Dendritic cell treated with granulocyte-macrophage colony-stimulating factor and Interleukin-4, amounts not matched to agents 40 ng/mL and 50 ng/mL, for 4 days (primary cell): Measurements from ENCODE around the gene MT3.
"Not testable (repeated sequence)": the region's sequence is repeated elsewhere in the genome, so short reads cannot be mapped to it uniquely, and the experiment has no call there.

Experiments
- H3K27ac Mint-ChIP-seq: one replicate; pipeline ENCODE4 v1.8.0; 2022; ENCODE audit warnings: mild to moderate bottlenecking, mixed read lengths
- H3K27me3 Mint-ChIP-seq: one replicate; pipeline ENCODE4 v1.8.0; 2022; ENCODE audit warnings: mild to moderate bottlenecking, mixed read lengths
- H3K36me3 Mint-ChIP-seq: one replicate; pipeline ENCODE4 v1.8.0; 2022; ENCODE audit warnings: low read depth, mixed read lengths
- H3K4me1 Mint-ChIP-seq: one replicate; pipeline ENCODE4 v1.8.0; 2022; ENCODE audit warnings: low read depth, mixed read lengths
- H3K4me3 Mint-ChIP-seq: one replicate; pipeline ENCODE4 v1.8.0; 2022; ENCODE audit warnings: mild to moderate bottlenecking, moderate library complexity, mixed read lengths
- H3K9me3 Mint-ChIP-seq: one replicate; pipeline ENCODE4 v1.8.0; 2022; ENCODE audit warnings: mixed read lengths
- intact Hi-C: fragments of 100-400 bp; cut with micrococcal nuclease; formaldehyde crosslinking; loops from one replicate; pipeline ENCODE4 v1.15.0; 2022

MT3 gene

GRCh38 chr16:56609463-56609921 is 20.2 kb downstream of the MT3 start:
- no peaks in the 10 kb centered on the region for H3K36me3 Mint-ChIP-seq
- peaks cover 8% of the 10 kb centered on the region for H3K27me3 Mint-ChIP-seq
- intact Hi-C loops, result no loop called here
- H3K4me3 Mint-ChIP-seq, result peak overlapping the region; percentile 75
- peaks cover 45% of the 10 kb centered on the region for H3K4me1 Mint-ChIP-seq
- peak overlapping the region; percentile 86 for H3K27ac Mint-ChIP-seq
- no peaks in the 10 kb centered on the region for H3K9me3 Mint-ChIP-seq

DNA sequence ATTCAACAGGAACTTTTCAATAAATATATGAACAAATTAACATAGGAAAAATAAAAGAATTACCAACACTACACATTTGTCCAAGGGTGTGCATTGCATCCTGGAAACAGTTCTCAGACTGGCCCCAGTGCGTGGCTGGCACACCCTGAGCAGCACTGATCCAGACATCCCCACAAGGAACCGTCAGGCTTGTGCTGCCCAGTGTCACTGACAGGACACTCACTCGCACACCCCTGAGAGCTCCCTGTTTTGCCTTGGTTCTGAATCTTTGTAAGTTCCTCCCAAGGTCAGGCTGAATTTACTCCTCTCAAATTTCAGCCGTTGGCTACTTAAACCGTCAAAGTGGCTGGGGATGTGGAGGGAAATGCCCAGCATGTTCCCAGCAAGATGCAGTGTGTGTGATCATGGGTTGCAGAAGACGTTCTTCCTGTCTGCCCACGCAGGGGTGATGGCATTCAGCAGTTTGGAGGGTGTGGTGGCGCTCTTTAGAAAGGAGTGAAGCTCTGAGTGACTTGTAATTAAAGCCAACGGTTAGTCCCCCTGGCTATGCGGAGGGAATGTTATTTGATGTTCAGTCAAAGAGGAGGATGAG is 20.8 kb downstream of the MT3 start:
- Mint-ChIP-seq H3K27ac (peak overlapping the region; percentile 86), H3K4me1 (peaks cover 45% of the 10 kb centered on the region), H3K9me3 (no peaks in the 10 kb centered on the region), H3K36me3 (no peaks in the 10 kb centered on the region), H3K4me3 (peak overlapping the region; percentile 75), H3K27me3 (peaks cover 9% of the 10 kb centered on the region)
- intact Hi-C loops, result no loop called here

- no peak overlapping the region for H3K4me3 Mint-ChIP-seq
- intact Hi-C loops, result no loop called here
- H3K27ac Mint-ChIP-seq, result peak overlapping the region; percentile 86
- peaks cover 45% of the 10 kb centered on the region for H3K4me1 Mint-ChIP-seq
- H3K27me3 Mint-ChIP-seq, result peaks cover 10% of the 10 kb centered on the region
- no peaks in the 10 kb centered on the region for H3K9me3 Mint-ChIP-seq
- no peaks in the 10 kb centered on the region for H3K36me3 Mint-ChIP-seq
Observed at GRCh38 chr16:56610609-56611111, 21.3 kb downstream of the MT3 start.

GRCh38 chr16:56611281-56611833 is 22.0 kb downstream of the MT3 start:
- H3K4me3 Mint-ChIP-seq, result no peak overlapping the region
- peaks cover 45% of the 10 kb centered on the region for H3K4me1 Mint-ChIP-seq
- no peaks in the 10 kb centered on the region for H3K9me3 Mint-ChIP-seq
- peaks cover 15% of the 10 kb centered on the region for H3K27me3 Mint-ChIP-seq
- intact Hi-C loops, result no loop called here
- peak overlapping the region; percentile 86 for H3K27ac Mint-ChIP-seq
- H3K36me3 Mint-ChIP-seq, result no peaks in the 10 kb centered on the region

DNA sequence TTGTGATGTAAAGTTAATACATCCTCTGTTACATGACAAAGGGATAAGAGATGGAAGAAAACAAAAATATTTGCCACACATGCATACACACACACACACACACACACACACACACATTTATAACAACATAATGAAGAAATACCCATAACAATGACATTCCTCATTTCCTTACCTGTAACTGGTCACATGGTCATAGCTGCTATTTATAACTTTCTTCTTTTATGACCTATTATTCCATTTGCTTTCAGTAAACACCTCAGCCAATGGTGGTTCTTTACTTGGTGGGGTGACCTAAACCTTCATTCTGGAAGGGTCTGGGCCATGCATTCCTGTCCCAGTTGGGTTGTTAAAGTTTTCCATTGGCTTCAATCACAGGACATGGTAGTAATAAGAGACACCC is 24.4 kb downstream of the MT3 start:
- intact Hi-C loops, result no loop called here
- peaks cover 43% of the 10 kb centered on the region for H3K4me1 Mint-ChIP-seq
- no peak overlapping the region for H3K4me3 Mint-ChIP-seq

DNA sequence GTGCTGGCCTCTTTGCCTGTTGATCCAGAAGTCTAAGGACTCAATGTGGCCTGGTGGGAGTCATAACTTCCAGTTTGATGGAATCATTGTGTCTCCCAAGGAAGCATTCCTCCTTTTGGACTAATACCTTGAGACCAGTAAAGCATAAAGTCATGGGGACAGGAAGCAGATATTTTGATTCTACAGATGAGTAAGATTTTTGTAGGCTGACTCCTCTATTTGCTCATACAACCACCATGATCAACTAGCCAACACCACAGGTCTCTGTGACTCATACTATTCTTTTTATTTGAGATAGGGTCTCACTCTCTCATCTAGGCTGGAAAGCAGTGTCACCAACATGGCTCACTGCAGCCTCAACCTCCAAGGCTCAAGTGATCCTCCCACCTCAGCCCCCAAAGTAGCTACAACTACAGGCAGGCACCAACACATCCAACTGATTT is 25.2 kb downstream of the MT3 start:
- no peaks in the 10 kb centered on the region for H3K36me3 Mint-ChIP-seq
- H3K27ac Mint-ChIP-seq, result no peak overlapping the region
- intact Hi-C loops, result no loop called here
- H3K4me1 Mint-ChIP-seq, result peaks cover 34% of the 10 kb centered on the region
- H3K9me3 Mint-ChIP-seq, result no peaks in the 10 kb centered on the region
- no peak overlapping the region for H3K4me3 Mint-ChIP-seq
- H3K27me3 Mint-ChIP-seq, result peaks cover 47% of the 10 kb centered on the region

More for the DNA sequence above, 24.4 kb downstream of the MT3 start:
- no peaks in the 10 kb centered on the region for H3K9me3 Mint-ChIP-seq
- H3K36me3 Mint-ChIP-seq, result no peaks in the 10 kb centered on the region
- H3K27ac Mint-ChIP-seq, result no peak overlapping the region
- H3K27me3 Mint-ChIP-seq, result peaks cover 38% of the 10 kb centered on the region

DNA sequence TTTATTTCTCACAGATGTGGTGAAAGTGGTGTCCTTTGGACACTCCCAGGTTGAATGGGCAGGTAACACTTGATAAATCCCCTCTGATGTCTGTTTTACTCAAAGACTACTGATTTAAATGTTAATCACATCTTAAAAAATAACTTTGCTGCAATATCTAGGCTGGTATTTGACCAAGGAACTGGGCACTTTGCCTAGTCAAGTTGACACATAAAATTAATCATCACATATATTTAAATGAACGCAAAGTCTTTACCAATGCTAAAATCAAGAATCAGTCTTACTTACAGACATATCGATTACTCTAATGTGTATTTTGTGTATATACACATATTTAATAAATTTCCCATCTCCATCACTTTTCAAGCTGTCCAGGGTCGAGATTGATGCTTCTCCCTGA is 26.0 kb downstream of the MT3 start:
- Mint-ChIP-seq H3K27ac (no peak overlapping the region), H3K36me3 (no peaks in the 10 kb centered on the region), H3K27me3 (peaks cover 54% of the 10 kb centered on the region), H3K4me1 (peaks cover 28% of the 10 kb centered on the region), H3K9me3 (no peaks in the 10 kb centered on the region), H3K4me3 (no peak overlapping the region)
- intact Hi-C loops, result no loop called here

- H3K4me1 Mint-ChIP-seq, result peaks cover 16% of the 10 kb centered on the region
- H3K27ac Mint-ChIP-seq, result peak overlapping the region; percentile 20
- peaks cover 59% of the 10 kb centered on the region for H3K27me3 Mint-ChIP-seq
- H3K9me3 Mint-ChIP-seq, result no peaks in the 10 kb centered on the region
- H3K36me3 Mint-ChIP-seq, result no peaks in the 10 kb centered on the region
- intact Hi-C loops, result no loop called here
- H3K4me3 Mint-ChIP-seq, result peak overlapping the region; percentile 70
Observed at GRCh38 chr16:56616608-56617211, 27.4 kb downstream of the MT3 start.

DNA sequence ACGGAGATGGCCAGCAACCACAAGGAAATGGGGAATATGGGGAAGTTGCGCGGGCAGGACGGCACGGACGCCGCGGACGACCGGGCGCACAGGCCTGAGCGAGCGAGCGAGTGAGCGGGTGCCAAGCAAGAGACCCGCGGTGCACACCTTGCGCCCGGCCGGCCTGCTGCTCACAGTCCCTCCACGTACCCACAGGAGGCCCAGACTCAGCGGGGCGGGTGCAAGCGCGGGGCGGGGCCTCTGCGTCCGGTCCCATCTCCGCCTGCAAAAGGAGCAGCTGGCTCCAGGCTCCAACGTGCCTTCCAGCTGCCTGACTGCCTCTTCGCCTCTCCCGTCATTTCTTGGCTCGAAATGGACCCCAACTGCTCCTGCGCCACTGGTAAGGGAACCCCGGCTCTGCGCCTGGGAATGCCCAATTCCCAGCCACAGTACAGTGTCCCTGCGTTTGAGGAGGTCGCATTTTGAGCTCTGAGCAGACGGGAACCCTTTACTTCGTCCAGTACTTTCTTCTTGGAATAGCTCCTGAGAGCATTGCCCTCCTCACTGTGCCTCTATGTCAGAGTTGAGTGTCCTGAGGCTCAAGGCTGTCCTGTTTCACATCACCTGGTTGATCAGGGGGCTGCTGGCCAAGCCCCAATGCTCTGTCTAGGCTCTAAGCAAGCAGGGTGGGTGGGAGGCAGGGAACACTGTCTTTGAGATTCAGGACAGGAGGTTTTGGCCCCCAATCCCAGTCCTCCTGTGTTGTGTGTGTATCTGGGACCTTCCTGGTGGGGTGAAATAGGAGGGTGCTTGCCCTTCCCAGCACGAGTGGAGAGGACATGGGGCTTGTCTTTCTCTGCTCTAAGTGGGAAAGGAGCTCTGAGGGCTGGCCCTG is 28.1 kb downstream of the MT3 start:
- peaks cover 64% of the 10 kb centered on the region for H3K27me3 Mint-ChIP-seq

GRCh38 chr16:56618138-56618537 is 28.8 kb downstream of the MT3 start:
- peaks cover 16% of the 10 kb centered on the region for H3K4me1 Mint-ChIP-seq
- H3K9me3 Mint-ChIP-seq, result no peaks in the 10 kb centered on the region
- peaks cover 70% of the 10 kb centered on the region for H3K27me3 Mint-ChIP-seq
- no peak overlapping the region for H3K27ac Mint-ChIP-seq
- intact Hi-C loops, result no loop called here
- no peaks in the 10 kb centered on the region for H3K36me3 Mint-ChIP-seq
- H3K4me3 Mint-ChIP-seq, result no peak overlapping the region

More for the DNA sequence above, 28.1 kb downstream of the MT3 start:
- Mint-ChIP-seq H3K36me3 (no peaks in the 10 kb centered on the region), H3K27ac (peak overlapping the region; percentile 20), H3K9me3 (no peaks in the 10 kb centered on the region), H3K4me3 (peak overlapping the region; percentile 70), H3K4me1 (peaks cover 16% of the 10 kb centered on the region)
- intact Hi-C loops, result no loop called here

GRCh38 chr16:56620339-56620897 is 31.1 kb downstream of the MT3 start:
- H3K36me3 Mint-ChIP-seq, result no peaks in the 10 kb centered on the region
- H3K27me3 Mint-ChIP-seq, result peaks cover 78% of the 10 kb centered on the region
- no peak overlapping the region for H3K27ac Mint-ChIP-seq
- intact Hi-C loops, result no loop called here
- peaks cover 26% of the 10 kb centered on the region for H3K4me1 Mint-ChIP-seq
- H3K4me3 Mint-ChIP-seq, result no peak overlapping the region
- no peaks in the 10 kb centered on the region for H3K9me3 Mint-ChIP-seq

DNA sequence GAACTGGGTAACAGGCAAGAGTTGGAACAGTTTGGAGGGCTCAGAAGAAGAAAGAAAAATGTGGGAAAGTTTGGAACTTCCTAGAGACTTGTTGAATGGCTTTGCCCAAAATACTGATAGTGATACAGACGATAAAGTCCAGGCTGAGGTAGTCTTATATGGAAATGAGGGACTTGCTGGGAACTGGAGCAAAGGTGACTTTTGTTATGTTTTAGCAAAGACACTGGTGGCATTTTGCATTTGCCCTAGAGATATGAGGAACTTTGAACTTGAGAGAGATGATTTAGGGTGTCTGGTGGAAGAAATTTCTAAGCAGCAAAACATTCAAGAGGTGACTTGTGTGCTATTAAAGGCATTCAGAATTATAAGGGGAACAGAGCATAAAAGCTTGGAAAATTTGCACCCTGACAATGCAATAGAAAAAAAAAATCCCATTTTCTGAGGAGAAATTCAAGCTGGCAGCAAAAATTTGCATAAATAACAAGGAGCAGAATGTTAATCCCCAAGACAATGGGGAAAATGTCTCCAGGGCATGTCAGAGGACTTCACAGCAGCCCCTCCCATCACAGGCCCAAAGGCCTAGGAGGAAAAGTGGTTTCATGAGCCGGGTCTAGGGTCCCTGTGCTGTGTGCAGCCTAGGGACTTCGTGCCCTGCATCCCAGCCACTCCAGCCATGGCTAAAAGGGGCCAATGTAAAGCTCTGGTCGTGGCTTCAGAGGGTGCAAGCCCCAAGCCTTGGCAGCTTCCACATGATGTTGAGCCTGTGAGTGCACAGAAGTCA is 32.5 kb downstream of the MT3 start:
- peaks cover 33% of the 10 kb centered on the region for H3K4me1 Mint-ChIP-seq
- H3K36me3 Mint-ChIP-seq, H3K4me3 Mint-ChIP-seq, H3K9me3 Mint-ChIP-seq, intact Hi-C loops, H3K27ac Mint-ChIP-seq: not testable (repeated sequence)
- H3K27me3 Mint-ChIP-seq, result peaks cover 80% of the 10 kb centered on the region

- H3K36me3 Mint-ChIP-seq, H3K4me3 Mint-ChIP-seq, intact Hi-C loops, H3K9me3 Mint-ChIP-seq, H3K27ac Mint-ChIP-seq: not testable (repeated sequence)
- Mint-ChIP-seq H3K27me3 (peaks cover 76% of the 10 kb centered on the region), H3K4me1 (peaks cover 20% of the 10 kb centered on the region)
Observed at GRCh38 chr16:56623184-56623583, 33.9 kb downstream of the MT3 start.
